GM12864 (cell line): Measurements from ENCODE around the gene SNRPF.
A peak's percentile ranks its signal among the peaks of the same experiment; 100 is the strongest.

Source experiments
- DNase-seq: peaks from one replicate; pipeline ENCODE4 v3.0.0-alpha.2; 2011; ENCODE audit warnings: low read depth
- H3K4me3 ChIP-seq: 2 replicates; pipeline ENCODE4 v1.5.1; 2011; ENCODE audit warnings: mild to moderate bottlenecking, low read depth, low read length, control low read depth
- CTCF ChIP-seq: IDR thresholded peaks from 2 replicates; pipeline ENCODE4 v1.5.1; 2011; ENCODE audit warnings: low read depth, mild to moderate bottlenecking, moderate library complexity, low read length, control low read depth, inconsistent platforms; ENCODE audit errors: missing control alignments

The SNRPF gene

DNA sequence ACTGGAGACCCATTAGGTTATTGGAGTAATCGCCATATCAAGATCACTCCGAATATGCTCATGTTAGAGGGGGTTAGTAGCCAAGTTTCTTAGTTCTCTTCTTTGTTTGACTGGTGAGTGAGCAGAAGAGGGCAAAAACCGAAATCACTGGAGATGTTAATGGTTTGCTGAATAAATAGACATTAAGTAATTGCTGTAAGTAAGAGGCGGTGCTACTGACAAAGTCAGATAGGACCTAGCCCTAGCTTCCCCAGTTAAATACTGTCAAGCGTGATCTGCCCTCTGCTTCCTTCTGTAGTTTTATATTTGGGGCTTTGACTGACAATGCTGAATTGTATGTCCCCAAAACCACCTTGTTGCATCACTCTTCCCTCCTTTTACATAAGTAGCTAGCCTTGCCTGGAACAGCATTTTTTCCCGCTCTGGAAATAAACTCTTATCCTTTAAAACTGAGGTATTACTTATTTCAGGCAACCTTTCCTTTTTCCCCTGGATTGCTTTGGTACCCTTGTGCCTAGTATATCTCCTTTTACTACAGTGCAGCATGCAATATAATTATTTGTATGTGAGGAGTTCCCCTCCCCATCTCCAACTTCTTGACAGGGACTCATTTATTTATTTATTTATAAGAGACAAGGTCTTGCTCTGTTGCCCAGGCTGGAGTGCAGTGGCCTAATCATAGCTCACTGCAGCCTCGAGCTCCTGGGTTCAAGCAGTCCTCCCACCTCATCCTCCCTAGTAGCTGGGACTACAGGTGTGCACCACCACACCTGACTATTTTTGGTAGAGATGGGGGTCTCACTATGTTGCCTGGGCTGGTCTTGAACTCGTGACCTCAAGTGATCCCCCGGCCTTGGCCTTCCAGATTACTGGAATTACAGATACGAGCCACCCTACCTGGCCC lies 1.4 kb downstream of the SNRPF start:
- no peak for DNase-seq
- peak overlapping the region; percentile 86 for H3K4me3 ChIP-seq
- no peak for TF ChIP-seq CTCF

- TF ChIP-seq CTCF = no peak
- DNase-seq = no peak
- no peak overlapping the region for H3K4me3 ChIP-seq
These were observed 3.3 kb downstream of the SNRPF start for GRCh38 chr12:95862038-95862437.

DNA sequence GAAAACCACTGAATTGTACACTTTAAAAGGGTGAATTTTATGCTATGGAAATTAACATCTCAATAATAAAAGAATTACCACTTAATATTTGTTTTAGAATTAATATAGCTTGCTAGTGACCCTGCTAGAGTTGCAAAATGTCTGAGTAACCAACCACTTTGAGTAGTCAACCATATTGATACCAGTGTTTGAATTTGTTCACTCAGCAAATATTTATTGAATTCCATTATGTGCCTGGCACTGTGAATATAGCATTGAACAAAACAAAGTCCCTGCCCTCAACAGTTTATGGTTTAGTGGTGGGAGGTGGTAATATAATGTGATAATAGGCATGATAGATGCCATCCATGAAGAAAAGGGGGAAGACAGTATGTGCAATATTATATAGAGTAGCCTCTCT lies 4.6 kb downstream of the SNRPF start:
- TF ChIP-seq CTCF = no peak
- H3K4me3 ChIP-seq = no peak overlapping the region
- no peak for DNase-seq

GRCh38 chr12:95870897-95871296 lies 12.1 kb downstream of the SNRPF start:
- no peak for TF ChIP-seq CTCF
- DNase-seq = no peak
- H3K4me3 ChIP-seq = no peak overlapping the region

GRCh38 chr12:95874452-95874851 lies 15.7 kb downstream of the SNRPF start:
- no peak for TF ChIP-seq CTCF
- no peak for DNase-seq
- no peak overlapping the region for H3K4me3 ChIP-seq

- H3K4me3 ChIP-seq = no peak overlapping the region
- no peak for TF ChIP-seq CTCF
- DNase-seq = no peak
These were observed 18.9 kb downstream of the SNRPF start for GRCh38 chr12:95877622-95878021.

DNA sequence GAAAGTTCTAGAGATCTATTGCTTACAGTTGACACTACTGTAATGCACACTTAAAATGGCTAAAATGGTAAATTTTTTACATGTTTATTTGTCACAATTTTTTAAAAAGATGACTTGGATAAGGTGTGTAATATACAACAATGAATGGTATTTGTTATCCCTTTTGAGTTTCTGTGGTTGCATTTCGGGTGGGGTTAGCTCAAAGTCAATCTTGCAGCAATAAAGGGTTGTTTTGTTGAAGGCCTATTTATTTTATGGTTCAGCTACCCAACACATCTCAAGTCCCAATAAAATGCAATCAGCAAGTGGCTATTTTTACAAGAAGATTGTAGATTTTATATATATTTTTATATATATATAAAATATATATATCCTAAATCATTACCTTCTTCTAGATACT lies 22.1 kb downstream of the SNRPF start:
- no peak overlapping the region for H3K4me3 ChIP-seq
- no peak for TF ChIP-seq CTCF
- DNase-seq = no peak
